PC-3 (cell line): ENCODE data around the gene ABAT. TPM values are rescaled to one million over a fixed set of nuclear protein-coding genes. Genes with fewer than 3 reads are reported as not detected.
A peak's percentile ranks its signal among the peaks of the same experiment; 100 is the strongest.

Source experiments
- ATAC-seq: fragments of 200-7000 bp; cut with Tn5 transposase; 2 replicates; pipeline ENCODE4 v1.9.1; 2020; ENCODE audit warnings: mild to moderate bottlenecking, moderate library complexity
- BruUV-seq: library from RNA; stranded (reverse); fragments of 400-500 nt; replicated peaks from 2 replicates; lab custom pipeline; 2021; lab: Mats Ljungman, UMichigan
- CTCF ChIA-PET: fragments of 300-600 bp; sonication (Branson Sonifier 250); formaldehyde crosslinking; loops from one replicate; lab custom pipeline; 2022; ENCODE audit warnings: antibody characterized with exemption; lab: Charles Lee
- POLR2A ChIA-PET: fragments of 300-600 bp; sonication (Branson Sonifier 250); formaldehyde crosslinking; loops from one replicate; lab custom pipeline; 2022; ENCODE audit warnings: antibody characterized with exemption; ENCODE audit not compliant: unreplicated experiment; lab: Charles Lee
- DNase-seq: peaks from one replicate; pipeline ENCODE4 v3.0.0-alpha.2; 2015
- H2AFZ ChIP-seq: fragments of 300-600 bp; sonication (generic); 2 replicates; pipeline ENCODE4 v1.6.0; 2016; ENCODE audit warnings: antibody characterized with exemption, low read length
- H3F3A ChIP-seq: fragments of 300-600 bp; sonication (generic); one replicate; pipeline ENCODE4 v1.6.0; 2017; ENCODE audit warnings: antibody characterized with exemption, low read length, control low read depth, mild to moderate bottlenecking; ENCODE audit not compliant: unreplicated experiment
- H3K27ac ChIP-seq: fragments of 300-600 bp; sonication (generic); 2 replicates; pipeline ENCODE4 v1.5.1; 2016; ENCODE audit warnings: mild to moderate bottlenecking, low read length
- H3K27me3 ChIP-seq: fragments of 300-600 bp; sonication (generic); 2 replicates; pipeline ENCODE4 v1.6.1; 2016; ENCODE audit warnings: low read length, mixed read lengths
- H3K36me3 ChIP-seq: fragments of 300-600 bp; sonication (generic); 2 replicates; pipeline ENCODE4 v1.6.1; 2016; ENCODE audit warnings: low read depth, mixed run types, low read length, mixed read lengths
- H3K4me1 ChIP-seq: fragments of 300-600 bp; sonication (generic); 2 replicates; pipeline ENCODE4 v1.5.1; 2016; ENCODE audit warnings: low read length; ENCODE audit not compliant: insufficient read depth
- H3K4me2 ChIP-seq: fragments of 300-600 bp; sonication (generic); 2 replicates; pipeline ENCODE4 v1.6.0; 2016; ENCODE audit warnings: low read length
- H3K4me3 ChIP-seq: fragments of 300-600 bp; sonication (generic); 2 replicates; pipeline ENCODE4 v1.5.1; 2016; ENCODE audit warnings: mild to moderate bottlenecking, low read length, mixed read lengths
- H3K79me2 ChIP-seq: fragments of 300-600 bp; sonication (generic); 2 replicates; pipeline ENCODE4 v1.6.1; 2017; ENCODE audit warnings: low read length, mixed read lengths
- H3K9ac ChIP-seq: fragments of 300-600 bp; sonication (generic); 2 replicates; pipeline ENCODE4 v1.6.0; 2016; ENCODE audit warnings: mild to moderate bottlenecking, low read length
- H3K9me2 ChIP-seq: fragments of 300-600 bp; sonication (generic); replicated peaks from 2 replicates; pipeline ENCODE4 v1.6.1; 2016; ENCODE audit warnings: mixed run types, low read length, mixed read lengths
- H3K9me3 ChIP-seq: fragments of 300-600 bp; sonication (generic); 2 replicates; pipeline ENCODE4 v1.6.1; 2016; ENCODE audit warnings: low read length, mixed read lengths
- H4K20me1 ChIP-seq: fragments of 300-600 bp; sonication (generic); 2 replicates; pipeline ENCODE4 v1.6.1; 2016; ENCODE audit warnings: low read length, mixed read lengths
- EZH2 ChIP-seq: fragments of 300-600 bp; sonication (generic); IDR thresholded peaks from one replicate; pipeline ENCODE4 v1.6.1; 2017; ENCODE audit warnings: antibody characterized with exemption, mild to moderate bottlenecking, low read length; ENCODE audit not compliant: unreplicated experiment
- EZH2phosphoT487 ChIP-seq: fragments of 300-600 bp; sonication (generic); IDR thresholded peaks from 2 replicates; pipeline ENCODE4 v1.6.1; 2018; ENCODE audit warnings: mild to moderate bottlenecking, antibody characterized with exemption, low read length, borderline replicate concordance
- intact Hi-C: fragments of 100-400 bp; cut with micrococcal nuclease; formaldehyde crosslinking; loops from 2 replicates; pipeline ENCODE4 v1.9.0; 2023
- total RNA-seq: library from RNA; depleted of rRNA; stranded (reverse); fragments of >200 nt; gene quantifications from 2 replicates; pipeline ENCODE4 v1.2.3, GENCODE V29; 2014
- TF ChIP-seq, protein P1 (sequence below): fragments of 300-600 bp; sonication (generic); conservative IDR thresholded peaks from 2 replicates; pipeline ENCODE4 v1.5.1; 2017; ENCODE audit warnings: antibody characterized with exemption, low read depth, mild to moderate bottlenecking, low read length

ABAT gene
- total RNA-seq, 1 experiment from 2014 or later: 0.95 TPM

DNA sequence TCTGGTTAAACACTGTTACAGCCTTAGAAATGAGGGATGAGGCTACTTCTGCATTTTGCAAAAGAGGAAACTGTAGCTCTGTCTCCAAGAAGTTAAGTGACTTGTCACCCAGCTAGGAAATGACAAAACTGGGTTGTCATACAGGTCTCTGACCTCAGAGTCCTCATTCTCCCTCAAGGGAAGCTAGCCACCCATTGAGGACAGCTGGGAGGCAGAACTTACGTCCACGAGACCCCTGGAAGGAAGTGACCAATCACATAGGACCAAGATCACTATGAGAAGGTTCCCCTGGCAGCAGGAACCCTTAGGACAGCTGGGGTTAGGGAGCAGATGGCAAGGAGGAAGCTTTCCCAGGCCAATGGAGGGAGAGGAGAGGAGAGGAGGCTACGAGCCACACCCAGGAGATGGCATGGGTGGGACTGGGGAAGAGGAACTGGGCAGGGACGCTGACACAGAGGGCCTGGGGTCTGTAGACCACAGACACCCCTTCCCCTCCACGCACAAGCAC lies 41.7 kb upstream of the ABAT start:
- ATAC-seq (no peak), DNase-seq (no peak)
- BruUV-seq: no TSS peak
- H3K9me2 ChIP-seq: no peaks in the 10 kb centered on the region
- peaks cover 14% of the 10 kb centered on the region; the same call in 1 of the 2 replicates for H3K36me3 ChIP-seq
- no peaks in the 10 kb centered on the region for H3K4me1 ChIP-seq
- TF ChIP-seq EZH2phosphoT487 (no peak), EZH2 (no peak)
- TF ChIP-seq, protein P1, sequence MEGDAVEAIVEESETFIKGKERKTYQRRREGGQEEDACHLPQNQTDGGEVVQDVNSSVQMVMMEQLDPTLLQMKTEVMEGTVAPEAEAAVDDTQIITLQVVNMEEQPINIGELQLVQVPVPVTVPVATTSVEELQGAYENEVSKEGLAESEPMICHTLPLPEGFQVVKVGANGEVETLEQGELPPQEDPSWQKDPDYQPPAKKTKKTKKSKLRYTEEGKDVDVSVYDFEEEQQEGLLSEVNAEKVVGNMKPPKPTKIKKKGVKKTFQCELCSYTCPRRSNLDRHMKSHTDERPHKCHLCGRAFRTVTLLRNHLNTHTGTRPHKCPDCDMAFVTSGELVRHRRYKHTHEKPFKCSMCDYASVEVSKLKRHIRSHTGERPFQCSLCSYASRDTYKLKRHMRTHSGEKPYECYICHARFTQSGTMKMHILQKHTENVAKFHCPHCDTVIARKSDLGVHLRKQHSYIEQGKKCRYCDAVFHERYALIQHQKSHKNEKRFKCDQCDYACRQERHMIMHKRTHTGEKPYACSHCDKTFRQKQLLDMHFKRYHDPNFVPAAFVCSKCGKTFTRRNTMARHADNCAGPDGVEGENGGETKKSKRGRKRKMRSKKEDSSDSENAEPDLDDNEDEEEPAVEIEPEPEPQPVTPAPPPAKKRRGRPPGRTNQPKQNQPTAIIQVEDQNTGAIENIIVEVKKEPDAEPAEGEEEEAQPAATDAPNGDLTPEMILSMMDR: no peak
- intact Hi-C loops: no loop called here
- ChIA-PET CTCF (no interaction called here), POLR2A (no interaction called here)
- no peaks in the 10 kb centered on the region for H3K9me3 ChIP-seq
- no peaks in the 10 kb centered on the region for H3F3A ChIP-seq
- no peak overlapping the region for H3K4me2 ChIP-seq
- no peak overlapping the region for H3K4me3 ChIP-seq
- H3K27me3 ChIP-seq: no peaks in the 10 kb centered on the region
- H3K9ac ChIP-seq: no peak overlapping the region
- H2AFZ ChIP-seq: no peak overlapping the region
- no peaks in the 10 kb centered on the region for H3K79me2 ChIP-seq
- no peak overlapping the region for H3K27ac ChIP-seq
- no peaks in the 10 kb centered on the region for H4K20me1 ChIP-seq

DNA sequence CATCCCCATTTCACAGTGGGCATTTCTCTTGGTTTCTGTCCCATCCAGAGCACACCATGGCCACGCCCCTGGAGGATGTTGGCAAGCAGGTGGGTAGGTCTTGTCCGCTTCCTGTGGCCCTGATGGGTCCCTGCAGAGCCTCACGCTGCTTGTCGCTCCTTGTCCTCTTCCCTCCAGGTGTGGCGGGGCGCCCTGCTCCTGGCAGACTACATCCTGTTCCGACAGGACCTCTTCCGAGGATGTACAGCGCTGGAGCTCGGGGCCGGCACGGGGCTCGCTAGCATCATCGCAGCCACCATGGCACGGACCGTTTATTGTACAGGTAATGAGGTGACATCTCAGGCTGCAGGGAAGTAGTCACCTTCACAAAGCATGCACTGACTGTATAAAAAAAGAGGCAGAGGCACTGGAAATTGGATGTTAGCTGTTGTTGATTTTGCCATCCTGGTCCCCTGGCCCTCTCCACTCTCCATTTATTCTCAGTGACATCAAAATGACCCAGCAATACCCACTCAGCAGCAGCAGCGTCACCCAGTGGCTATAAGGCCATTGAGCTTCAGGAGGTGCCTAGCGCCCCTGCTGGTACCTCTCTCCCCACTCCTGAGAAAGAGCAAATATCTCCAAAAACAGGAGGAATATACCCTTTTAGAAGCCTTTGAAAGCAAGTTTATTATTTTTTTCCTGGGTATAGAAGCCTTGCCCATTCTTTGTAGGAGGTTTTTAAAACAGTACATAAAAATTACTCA lies 39.3 kb upstream of the ABAT start:
- Histone ChIP-seq H3K27ac (no peak overlapping the region), H3K27me3 (no peaks in the 10 kb centered on the region), H3K36me3 (peaks cover 10% of the 10 kb centered on the region; the same call in 1 of the 2 replicates), H3K9me3 (no peaks in the 10 kb centered on the region), H3K9me2 (no peaks in the 10 kb centered on the region), H3K9ac (no peak overlapping the region), H3K4me3 (no peak overlapping the region), H3K4me2 (no peak overlapping the region), H3K4me1 (no peaks in the 10 kb centered on the region), H4K20me1 (no peaks in the 10 kb centered on the region), H3F3A (no peaks in the 10 kb centered on the region), H2AFZ (no peak overlapping the region), H3K79me2 (no peaks in the 10 kb centered on the region)
- ATAC-seq (peak; percentile 40), DNase-seq (peak; percentile 22)
- BruUV-seq: no TSS peak
- TF ChIP-seq EZH2 (no peak), EZH2phosphoT487 (no peak)
- TF ChIP-seq, protein P1: peak; percentile 75
- ChIA-PET POLR2A (no interaction called here), CTCF (interaction anchor here (0.5 kb wide), 1 partner anchor 48 kb away, joined by 3 read pairs; no protein-coding TSS in a partner anchor)
- intact Hi-C loops: no loop called here

DNA sequence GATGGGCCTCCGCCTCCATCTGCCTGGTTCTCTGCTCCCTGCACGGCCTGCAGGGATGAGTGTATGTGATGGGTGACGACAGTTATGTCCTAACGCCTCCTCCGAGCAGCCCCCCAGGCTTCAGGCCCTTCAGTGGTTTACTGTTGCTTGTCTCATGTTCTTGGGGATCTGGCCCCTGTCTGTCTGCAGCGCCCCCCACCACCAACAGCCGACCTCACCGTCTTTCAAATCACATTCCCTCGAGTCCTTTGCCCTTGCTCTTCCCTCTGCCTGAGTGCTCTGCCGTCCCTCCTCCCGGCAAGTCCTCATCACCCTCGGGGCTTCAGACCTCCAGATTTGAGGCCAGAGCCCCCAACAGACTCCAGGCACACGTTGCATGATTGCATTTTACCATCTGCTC lies 34.7 kb upstream of the ABAT start:
- H3K9ac ChIP-seq: no peak overlapping the region
- no peaks in the 10 kb centered on the region for H3K9me2 ChIP-seq
- H4K20me1 ChIP-seq: no peaks in the 10 kb centered on the region
- POLR2A ChIA-PET: no interaction called here
- H3K36me3 ChIP-seq: peaks cover 10% of the 10 kb centered on the region; the same call in 1 of the 2 replicates
- no peaks in the 10 kb centered on the region for H3K4me1 ChIP-seq
- DNase-seq (no peak), ATAC-seq (no peak)
- H3K79me2 ChIP-seq: no peaks in the 10 kb centered on the region
- H2AFZ ChIP-seq: no peak overlapping the region
- H3K27me3 ChIP-seq: no peaks in the 10 kb centered on the region
- no peak overlapping the region for H3K27ac ChIP-seq
- no peak overlapping the region for H3K4me3 ChIP-seq
- no peaks in the 10 kb centered on the region for H3F3A ChIP-seq
- no peaks in the 10 kb centered on the region for H3K9me3 ChIP-seq
- CTCF ChIA-PET: no interaction called here
- H3K4me2 ChIP-seq: no peak overlapping the region
- TF ChIP-seq EZH2 (no peak), EZH2phosphoT487 (no peak)
- TF ChIP-seq, protein P1: no peak
- BruUV-seq: no TSS peak
- intact Hi-C loops: no loop called here
